Testis (tissue), 2 donors: ENCODE data around the gene ADAMTS4.

ENCODE experiments used
- CTCF ChIP-seq, 3 experiments: fragments of 450-650 bp in 2 of 3; fragments of 200-600 bp in 1 of 3; sonication (generic) in 1 of 3; IDR thresholded peaks; one replicate each; pipeline ENCODE4 v1.5.1; 2016 to 2019; ENCODE audit warnings: antibody characterized with exemption in 3 of 3, mild to moderate bottlenecking in 2 of 3, moderate library complexity in 1 of 3
- POLR2A ChIP-seq: fragments of 450-650 bp; IDR thresholded peaks from one replicate; pipeline ENCODE4 v1.6.1; 2017; ENCODE audit warnings: antibody characterized with exemption, mild to moderate bottlenecking, moderate library complexity

- TF ChIP-seq POLR2A (no peak), CTCF (IDR thresholded peaks at IDR 0.05) (no peak)
Observed at GRCh38 chr1:161229896-161230295, 31.0 kb upstream of the ADAMTS4 start.
